PC-3 (cell line): ENCODE results near the gene TFG. TPM values are rescaled to one million over a fixed set of nuclear protein-coding genes. Genes with fewer than 3 reads are reported as not detected.
A peak's percentile ranks its signal among the peaks of the same experiment; 100 is the strongest.

Experiments
- ATAC-seq: fragments of 200-7000 bp; cut with Tn5 transposase; 2 replicates; pipeline ENCODE4 v1.9.1; 2020; ENCODE audit warnings: mild to moderate bottlenecking, moderate library complexity
- BruUV-seq: library from RNA; stranded (reverse); fragments of 400-500 nt; replicated peaks from 2 replicates; lab custom pipeline; 2021; lab: Mats Ljungman, UMichigan
- CTCF ChIA-PET: fragments of 300-600 bp; sonication (Branson Sonifier 250); formaldehyde crosslinking; loops from one replicate; lab custom pipeline; 2022; ENCODE audit warnings: antibody characterized with exemption; lab: Charles Lee
- POLR2A ChIA-PET: fragments of 300-600 bp; sonication (Branson Sonifier 250); formaldehyde crosslinking; loops from one replicate; lab custom pipeline; 2022; ENCODE audit warnings: antibody characterized with exemption; ENCODE audit not compliant: unreplicated experiment; lab: Charles Lee
- DNase-seq: peaks from one replicate; pipeline ENCODE4 v3.0.0-alpha.2; 2015
- H2AFZ ChIP-seq: fragments of 300-600 bp; sonication (generic); 2 replicates; pipeline ENCODE4 v1.6.0; 2016; ENCODE audit warnings: antibody characterized with exemption, low read length
- H3F3A ChIP-seq: fragments of 300-600 bp; sonication (generic); one replicate; pipeline ENCODE4 v1.6.0; 2017; ENCODE audit warnings: antibody characterized with exemption, low read length, control low read depth, mild to moderate bottlenecking; ENCODE audit not compliant: unreplicated experiment
- H3K27ac ChIP-seq: fragments of 300-600 bp; sonication (generic); 2 replicates; pipeline ENCODE4 v1.5.1; 2016; ENCODE audit warnings: mild to moderate bottlenecking, low read length
- H3K27me3 ChIP-seq: fragments of 300-600 bp; sonication (generic); 2 replicates; pipeline ENCODE4 v1.6.1; 2016; ENCODE audit warnings: low read length, mixed read lengths
- H3K36me3 ChIP-seq: fragments of 300-600 bp; sonication (generic); 2 replicates; pipeline ENCODE4 v1.6.1; 2016; ENCODE audit warnings: low read depth, mixed run types, low read length, mixed read lengths
- H3K4me1 ChIP-seq: fragments of 300-600 bp; sonication (generic); 2 replicates; pipeline ENCODE4 v1.5.1; 2016; ENCODE audit warnings: low read length; ENCODE audit not compliant: insufficient read depth
- H3K4me2 ChIP-seq: fragments of 300-600 bp; sonication (generic); 2 replicates; pipeline ENCODE4 v1.6.0; 2016; ENCODE audit warnings: low read length
- H3K4me3 ChIP-seq: fragments of 300-600 bp; sonication (generic); 2 replicates; pipeline ENCODE4 v1.5.1; 2016; ENCODE audit warnings: mild to moderate bottlenecking, low read length, mixed read lengths
- H3K79me2 ChIP-seq: fragments of 300-600 bp; sonication (generic); 2 replicates; pipeline ENCODE4 v1.6.1; 2017; ENCODE audit warnings: low read length, mixed read lengths
- H3K9ac ChIP-seq: fragments of 300-600 bp; sonication (generic); 2 replicates; pipeline ENCODE4 v1.6.0; 2016; ENCODE audit warnings: mild to moderate bottlenecking, low read length
- H3K9me2 ChIP-seq: fragments of 300-600 bp; sonication (generic); replicated peaks from 2 replicates; pipeline ENCODE4 v1.6.1; 2016; ENCODE audit warnings: mixed run types, low read length, mixed read lengths
- H3K9me3 ChIP-seq: fragments of 300-600 bp; sonication (generic); 2 replicates; pipeline ENCODE4 v1.6.1; 2016; ENCODE audit warnings: low read length, mixed read lengths
- H4K20me1 ChIP-seq: fragments of 300-600 bp; sonication (generic); 2 replicates; pipeline ENCODE4 v1.6.1; 2016; ENCODE audit warnings: low read length, mixed read lengths
- CTCF ChIP-seq: fragments of 300-600 bp; sonication (generic); conservative IDR thresholded peaks from 2 replicates; pipeline ENCODE4 v1.5.1; 2017; ENCODE audit warnings: antibody characterized with exemption, low read depth, mild to moderate bottlenecking, low read length
- EZH2 ChIP-seq: fragments of 300-600 bp; sonication (generic); IDR thresholded peaks from one replicate; pipeline ENCODE4 v1.6.1; 2017; ENCODE audit warnings: antibody characterized with exemption, mild to moderate bottlenecking, low read length; ENCODE audit not compliant: unreplicated experiment
- EZH2phosphoT487 ChIP-seq: fragments of 300-600 bp; sonication (generic); IDR thresholded peaks from 2 replicates; pipeline ENCODE4 v1.6.1; 2018; ENCODE audit warnings: mild to moderate bottlenecking, antibody characterized with exemption, low read length, borderline replicate concordance
- intact Hi-C: fragments of 100-400 bp; cut with micrococcal nuclease; formaldehyde crosslinking; loops from 2 replicates; pipeline ENCODE4 v1.9.0; 2023
- total RNA-seq: library from RNA; depleted of rRNA; stranded (reverse); fragments of >200 nt; gene quantifications from 2 replicates; pipeline ENCODE4 v1.2.3, GENCODE V29; 2014

Gene TFG
- total RNA-seq, 1 experiment from 2014 or later, result 97.9 TPM

- ChIA-PET CTCF (no interaction called here), POLR2A (interaction anchor here (0.6 kb wide), 1 partner anchor 37 kb away, joined by 6 read pairs; no protein-coding TSS in a partner anchor)
- no peaks in the 10 kb centered on the region for H3K27me3 ChIP-seq
- no TSS peak for BruUV-seq
- TF ChIP-seq EZH2phosphoT487 (no peak), EZH2 (no peak), CTCF (no peak)
- H3K4me3 ChIP-seq, result no peak overlapping the region
- H3K4me1 ChIP-seq, result no peaks in the 10 kb centered on the region
- no peaks in the 10 kb centered on the region for H3K9me2 ChIP-seq
- no peak overlapping the region for H2AFZ ChIP-seq
- ATAC-seq (no peak), DNase-seq (no peak)
- H3K9me3 ChIP-seq, result no peaks in the 10 kb centered on the region
- H3K9ac ChIP-seq, result no peak overlapping the region
- no peaks in the 10 kb centered on the region for H4K20me1 ChIP-seq
- H3K79me2 ChIP-seq, result no peaks in the 10 kb centered on the region
- no peaks in the 10 kb centered on the region for H3F3A ChIP-seq
- H3K36me3 ChIP-seq, result peaks cover 88% of the 10 kb centered on the region
- H3K4me2 ChIP-seq, result no peak overlapping the region
- no peak overlapping the region for H3K27ac ChIP-seq
- intact Hi-C loops, result no loop called here
These were observed 36.3 kb downstream of the TFG start for GRCh38 chr3:100745617-100746016.

- Histone ChIP-seq H3F3A (no peaks in the 10 kb centered on the region), H3K4me2 (no peak overlapping the region), H3K36me3 (peaks cover 88% of the 10 kb centered on the region), H3K79me2 (no peaks in the 10 kb centered on the region), H3K4me1 (no peaks in the 10 kb centered on the region), H4K20me1 (no peaks in the 10 kb centered on the region), H3K9me3 (no peaks in the 10 kb centered on the region), H3K27ac (no peak overlapping the region), H2AFZ (no peak overlapping the region), H3K27me3 (no peaks in the 10 kb centered on the region), H3K9ac (no peak overlapping the region), H3K4me3 (no peak overlapping the region), H3K9me2 (no peaks in the 10 kb centered on the region)
- ChIA-PET CTCF (no interaction called here), POLR2A (interaction anchor here (0.6 kb wide), 2 partner anchors 37 to 441 kb away, joined by 3 to 6 read pairs; no protein-coding TSS in a partner anchor)
- no TSS peak for BruUV-seq
- no peak for DNase-seq
- TF ChIP-seq EZH2phosphoT487 (no peak), CTCF (no peak), EZH2 (no peak)
- ATAC-seq, result no peak
- intact Hi-C loops, result no loop called here
These were observed 36.8 kb downstream of the TFG start for GRCh38 chr3:100746092-100746491.

DNA sequence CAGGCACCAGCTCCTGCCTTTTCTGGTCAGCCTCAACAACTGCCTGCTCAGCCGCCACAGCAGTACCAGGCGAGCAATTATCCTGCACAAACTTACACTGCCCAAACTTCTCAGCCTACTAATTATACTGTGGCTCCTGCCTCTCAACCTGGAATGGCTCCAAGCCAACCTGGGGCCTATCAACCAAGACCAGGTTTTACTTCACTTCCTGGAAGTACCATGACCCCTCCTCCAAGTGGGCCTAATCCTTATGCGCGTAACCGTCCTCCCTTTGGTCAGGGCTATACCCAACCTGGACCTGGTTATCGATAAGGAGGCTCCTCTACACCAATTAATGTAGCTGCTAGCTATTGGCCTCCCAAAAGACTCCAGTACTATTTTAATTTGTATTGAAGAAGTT, 38.9 kb downstream of the TFG start:
- BruUV-seq, result TSS peak; percentile 54
- H3K4me1 ChIP-seq, result no peaks in the 10 kb centered on the region
- H3F3A ChIP-seq, result no peaks in the 10 kb centered on the region
- H3K4me3 ChIP-seq, result no peak overlapping the region
- H3K79me2 ChIP-seq, result no peaks in the 10 kb centered on the region
- no peaks in the 10 kb centered on the region for H3K9me3 ChIP-seq
- peaks cover 90% of the 10 kb centered on the region for H3K36me3 ChIP-seq
- TF ChIP-seq CTCF (no peak), EZH2phosphoT487 (no peak), EZH2 (no peak)
- no peak overlapping the region for H3K4me2 ChIP-seq
- H3K9ac ChIP-seq, result no peak overlapping the region
- ChIA-PET POLR2A (no interaction called here), CTCF (interaction anchor here (0.6 kb wide), 1 partner anchor 443 kb away, joined by 3 read pairs; no protein-coding TSS in a partner anchor)
- H3K27me3 ChIP-seq, result no peaks in the 10 kb centered on the region
- no peak for ATAC-seq
- no peaks in the 10 kb centered on the region for H4K20me1 ChIP-seq
- no peak overlapping the region for H2AFZ ChIP-seq
- no peaks in the 10 kb centered on the region for H3K9me2 ChIP-seq
- no peak overlapping the region for H3K27ac ChIP-seq
- DNase-seq, result no peak
- intact Hi-C loops, result no loop called here
